GM12878 (cell line): ENCODE measurements around the gene NEMP2. TPM values are rescaled to one million over a fixed set of nuclear protein-coding genes. Genes with fewer than 3 reads are reported as not detected.

Experiments used
- ATAC-seq: fragments of 200-7000 bp; cut with Tn5 transposase; 3 replicates; pipeline ENCODE4 v1.9.1; 2020; ENCODE audit warnings: mild to moderate bottlenecking, moderate library complexity
- BruUV-seq: library from RNA; stranded (reverse); fragments of 400-500 nt; replicated peaks from 2 replicates; lab custom pipeline; 2021; lab: Mats Ljungman, UMichigan
- CTCF ChIA-PET: fragments of 300-600 bp; sonication (Branson Sonifier 250); formaldehyde crosslinking; extraction: SDS; loops from one replicate; lab custom pipeline; 2021; ENCODE audit warnings: inconsistent platforms; lab: Yijun Ruan, JAX
- POLR2A ChIA-PET: fragments of 350-600 bp; formaldehyde crosslinking; extraction: SDS; loops from one replicate; lab custom pipeline; 2021; ENCODE audit warnings: inconsistent platforms; lab: Charles Lee
- RAD21 ChIA-PET: fragments of 300-600 bp; sonication (Branson Sonifier 250); formaldehyde crosslinking; loops from one replicate; lab custom pipeline; 2023; ENCODE audit warnings: antibody characterized with exemption; ENCODE audit not compliant: unreplicated experiment; lab: Charles Lee
- SMC1A ChIA-PET: fragments of 300-600 bp; sonication (Branson Sonifier 250); formaldehyde crosslinking; loops from one replicate; lab custom pipeline; 2023; ENCODE audit not compliant: unreplicated experiment, uncharacterized antibody; lab: Charles Lee
- DNase-seq: peaks from one replicate; pipeline ENCODE4 v3.0.0-alpha.2; 2011; ENCODE audit warnings: low read depth, low spot score
- FAIRE-seq: peaks from 3 replicates; lab custom pipeline; 2011; peaks lifted over from hg19 to GRCh38; lab: Jason Lieb, UNC
- H2AFZ ChIP-seq: 2 replicates; pipeline ENCODE4 v1.6.0; 2011; ENCODE audit warnings: low read depth, low read length, control low read depth; ENCODE audit not compliant: control insufficient read depth
- H3K27ac ChIP-seq: 2 replicates; pipeline ENCODE4 v1.5.1; 2011; ENCODE audit warnings: control low read depth; ENCODE audit not compliant: control insufficient read depth, insufficient read depth
- H3K27me3 ChIP-seq, 2 experiments: replicated peaks in 1 of 2; 2 replicates each; pipeline versions ENCODE4 v1.6.0 to v1.6.1; 2011; ENCODE audit warnings: low read length in 1 of 2; ENCODE audit not compliant: control insufficient read depth in 2 of 2, insufficient read depth in 2 of 2
- H3K36me3 ChIP-seq, 2 experiments: 2 replicates each; pipeline ENCODE4 v1.5.1; 2011; ENCODE audit warnings: low read length in 1 of 2; ENCODE audit not compliant: control insufficient read depth in 2 of 2, insufficient read depth in 2 of 2
- H3K4me1 ChIP-seq: 2 replicates; pipeline ENCODE4 v1.6.1; 2011; ENCODE audit warnings: mild to moderate bottlenecking, low read length, moderate library complexity, mixed read lengths; ENCODE audit not compliant: control insufficient read depth, insufficient read depth
- H3K4me2 ChIP-seq: 2 replicates; pipeline ENCODE4 v1.6.0; 2011; ENCODE audit warnings: control low read depth; ENCODE audit not compliant: control insufficient read depth, insufficient read depth
- H3K4me3 ChIP-seq: fragments of 200-600 bp; sonication (generic); 2 replicates; pipeline ENCODE4 v1.5.1; 2016
- H3K79me2 ChIP-seq: 2 replicates; pipeline ENCODE4 v1.6.0; 2011; ENCODE audit warnings: low read length; ENCODE audit not compliant: control insufficient read depth, insufficient read depth
- H3K9ac ChIP-seq: 2 replicates; pipeline ENCODE4 v1.8.0; 2011; ENCODE audit warnings: low read length, control low read depth, mixed read lengths; ENCODE audit not compliant: control insufficient read depth, insufficient read depth
- H3K9me3 ChIP-seq: replicated peaks from 3 replicates; pipeline ENCODE4 v1.5.1; 2011; ENCODE audit warnings: mild to moderate bottlenecking, low read length; ENCODE audit not compliant: control insufficient read depth, insufficient read depth
- H4K20me1 ChIP-seq: 2 replicates; pipeline ENCODE4 v1.6.0; 2011; ENCODE audit not compliant: control insufficient read depth, insufficient read depth
- BCL11A ChIP-seq: IDR thresholded peaks from 2 replicates; pipeline ENCODE4 v1.6.1; 2011; ENCODE audit warnings: low read depth, low read length
- BRCA1 ChIP-seq: IDR thresholded peaks from 2 replicates; pipeline ENCODE4 v1.6.1; 2011; ENCODE audit warnings: low read depth, low read length, improper control_type of control experiment
- CBFB ChIP-seq: IDR thresholded peaks from 2 replicates; pipeline ENCODE4 v1.6.1; 2016; ENCODE audit warnings: antibody characterized with exemption, low read depth
- CBX3 ChIP-seq: fragments of 200-600 bp; sonication (generic); IDR thresholded peaks from 2 replicates; pipeline ENCODE4 v1.6.1; 2016; ENCODE audit warnings: low read depth, borderline replicate concordance
- FOXK2 ChIP-seq: fragments of 450-650 bp; IDR thresholded peaks from 2 replicates; pipeline ENCODE4 v1.6.1; 2017; ENCODE audit warnings: mild to moderate bottlenecking, moderate library complexity
- KAT2A ChIP-seq: conservative IDR thresholded peaks from 2 replicates; pipeline ENCODE4 v1.6.1; 2011; ENCODE audit warnings: low read depth, low read length; ENCODE audit not compliant: control insufficient read depth
- MTA2 ChIP-seq: fragments of 450-650 bp; IDR thresholded peaks from 2 replicates; pipeline ENCODE4 v1.6.1; 2016; ENCODE audit warnings: low read depth, mild to moderate bottlenecking, moderate library complexity
- NBN ChIP-seq: fragments of 450-650 bp; IDR thresholded peaks from 2 replicates; pipeline ENCODE4 v1.6.1; 2016
- RAD51 ChIP-seq: fragments of 450-650 bp; IDR thresholded peaks from 2 replicates; pipeline ENCODE4 v1.6.1; 2016; ENCODE audit warnings: moderate library complexity, mild to moderate bottlenecking, inconsistent platforms
- SMAD1 ChIP-seq: fragments of 450-650 bp; IDR thresholded peaks from 2 replicates; pipeline ENCODE4 v1.6.1; 2018; ENCODE audit warnings: mild to moderate bottlenecking, low read depth; ENCODE audit not compliant: partially characterized antibody
- SMARCA5 ChIP-seq: fragments of 450-650 bp; IDR thresholded peaks from 2 replicates; pipeline ENCODE4 v1.6.1; 2017; ENCODE audit warnings: mild to moderate bottlenecking
- SREBF1 ChIP-seq: IDR thresholded peaks from 2 replicates; pipeline ENCODE4 v1.6.1; 2012; ENCODE audit warnings: mild to moderate bottlenecking, low read length
- USF1 ChIP-seq: IDR thresholded peaks from 2 replicates; pipeline ENCODE4 v1.6.1; 2011; ENCODE audit warnings: borderline replicate concordance, low read depth, mild to moderate bottlenecking, moderate library complexity, mixed read lengths, low read length; ENCODE audit not compliant: insufficient read depth; ENCODE audit errors: extremely low read length
- YBX1 ChIP-seq: fragments of 450-650 bp; IDR thresholded peaks from 2 replicates; pipeline ENCODE4 v1.6.1; 2016; ENCODE audit warnings: antibody characterized with exemption
- ZBTB4 ChIP-seq: fragments of 450-650 bp; formaldehyde crosslinking; IDR thresholded peaks from 2 replicates; pipeline ENCODE4 v1.4.0; 2022; ENCODE audit warnings: mild to moderate bottlenecking, moderate library complexity
- in situ Hi-C: fragments of 300-500 bp; cut with MboI; formaldehyde crosslinking; loops from 9 replicates; pipeline ENCODE4 v1.14.3; 2018; ENCODE audit warnings: mixed read lengths
- intact Hi-C: fragments of 100-400 bp; cut with micrococcal nuclease; formaldehyde crosslinking; loops from one replicate; pipeline ENCODE4 v1.14.2; 2022; ENCODE audit not compliant: unreplicated experiment
- polyA plus RNA-seq, 11 experiments: library from polyadenylated mRNA; depleted of rRNA in 4 of 11; unstranded in 6 of 11; stranded (reverse) in 5 of 11; fragments of >200 nt; fragmentation: Nextera tagmentation in 4 of 11; fragmentation: Illumina TruSeq in 1 of 11; extraction: Ambion mirVana in 4 of 11; extraction: Trizol in 1 of 11; gene quantifications; 1 replicate in 1 of 11; 2 replicates in 10 of 11; pipeline versions ENCODE4 v1.2.1 to v1.2.3, GENCODE V29; 2011 to 2016; ENCODE audit warnings: inconsistent platforms in 2 of 11, missing spikeins in 2 of 11, low read depth in 1 of 11
- total RNA-seq, 4 experiments: library from RNA; depleted of rRNA in 3 of 4; stranded (reverse); fragments of >200 nt in 3 of 4; fragmentation: Illumina TruSeq in 1 of 4; extraction: Trizol in 1 of 4; gene quantifications; 2 replicates each; pipeline versions ENCODE4 v1.2.1 to v1.2.3, GENCODE V29; 2013 to 2021
- TF ChIP-seq, protein P1 (sequence below): fragments of 450-650 bp; IDR thresholded peaks from 2 replicates; pipeline ENCODE4 v1.6.1; 2017; ENCODE audit warnings: antibody characterized with exemption, mild to moderate bottlenecking, moderate library complexity

Gene NEMP2
- total and polyA plus RNA-seq, 10 of the 15 experiments (the other 5 are each of a cell fraction or from before 2014, with no cell fraction given) = 2.3 to 14.0 (median 8.1) TPM

GRCh38 chr2:190571686-190572085 is 37.2 kb upstream of the NEMP2 start:
- ChIA-PET CTCF (interaction anchor here (1.5 kb wide), 1 partner anchor 50 kb away, joined by 4 read pairs; no protein-coding TSS in a partner anchor), POLR2A (interaction anchor here (2.9 kb wide), 1 partner anchor 9 kb away, joined by 10 read pairs; no protein-coding TSS in a partner anchor), RAD21 (interaction anchor here (0.7 to 1.6 kb wide), 5 partner anchors 10 to 38 kb away, joined by 3 to 5 read pairs (median 3); no protein-coding TSS in a partner anchor), SMC1A (interaction anchor here (1.1 to 2.3 kb wide), 6 partner anchors 9 to 255 kb away, joined by 3 to 13 read pairs (median 4); no protein-coding TSS in a partner anchor)
- in situ Hi-C loops = no loop called here
- H3K36me3 ChIP-seq = no peaks in the 10 kb centered on the region
- H3K9ac ChIP-seq = no peak overlapping the region
- intact Hi-C loops = no loop called here
- H3K27me3 ChIP-seq = no peaks in the 10 kb centered on the region
- no peaks in the 10 kb centered on the region for H3K79me2 ChIP-seq
- DNase-seq (no peak), FAIRE-seq (no peak), ATAC-seq (peak; percentile 47; the same call in 2 of the 3 replicates)
- H3K9me3 ChIP-seq = peaks cover 3% of the 10 kb centered on the region
- H3K27ac ChIP-seq = no peak overlapping the region
- no peaks in the 10 kb centered on the region for H3K4me1 ChIP-seq
- no peak overlapping the region for H2AFZ ChIP-seq
- no peak overlapping the region for H3K4me2 ChIP-seq
- no peak overlapping the region for H3K4me3 ChIP-seq
- BruUV-seq = no TSS peak
- no peaks in the 10 kb centered on the region for H4K20me1 ChIP-seq
- TF ChIP-seq RAD51 (no peak), SREBF1 (no peak), USF1 (no peak), MTA2 (no peak), NBN (no peak), CBFB (no peak), ZBTB4 (CRISPR knock-in tag) (no peak), FOXK2 (no peak), CBX3 (no peak), YBX1 (no peak), SMAD1 (no peak), SMARCA5 (no peak), BCL11A (no peak), KAT2A (no peak), BRCA1 (no peak)
- TF ChIP-seq, protein P1, sequence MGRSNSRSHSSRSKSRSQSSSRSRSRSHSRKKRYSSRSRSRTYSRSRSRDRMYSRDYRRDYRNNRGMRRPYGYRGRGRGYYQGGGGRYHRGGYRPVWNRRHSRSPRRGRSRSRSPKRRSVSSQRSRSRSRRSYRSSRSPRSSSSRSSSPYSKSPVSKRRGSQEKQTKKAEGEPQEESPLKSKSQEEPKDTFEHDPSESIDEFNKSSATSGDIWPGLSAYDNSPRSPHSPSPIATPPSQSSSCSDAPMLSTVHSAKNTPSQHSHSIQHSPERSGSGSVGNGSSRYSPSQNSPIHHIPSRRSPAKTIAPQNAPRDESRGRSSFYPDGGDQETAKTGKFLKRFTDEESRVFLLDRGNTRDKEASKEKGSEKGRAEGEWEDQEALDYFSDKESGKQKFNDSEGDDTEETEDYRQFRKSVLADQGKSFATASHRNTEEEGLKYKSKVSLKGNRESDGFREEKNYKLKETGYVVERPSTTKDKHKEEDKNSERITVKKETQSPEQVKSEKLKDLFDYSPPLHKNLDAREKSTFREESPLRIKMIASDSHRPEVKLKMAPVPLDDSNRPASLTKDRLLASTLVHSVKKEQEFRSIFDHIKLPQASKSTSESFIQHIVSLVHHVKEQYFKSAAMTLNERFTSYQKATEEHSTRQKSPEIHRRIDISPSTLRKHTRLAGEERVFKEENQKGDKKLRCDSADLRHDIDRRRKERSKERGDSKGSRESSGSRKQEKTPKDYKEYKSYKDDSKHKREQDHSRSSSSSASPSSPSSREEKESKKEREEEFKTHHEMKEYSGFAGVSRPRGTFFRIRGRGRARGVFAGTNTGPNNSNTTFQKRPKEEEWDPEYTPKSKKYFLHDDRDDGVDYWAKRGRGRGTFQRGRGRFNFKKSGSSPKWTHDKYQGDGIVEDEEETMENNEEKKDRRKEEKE = no peak
